ENCODE data around the gene SLC25A22.

The SLC25A22 gene

GRCh38 chr11:819943-820649, 22.0 kb upstream of the SLC25A22 start:
- no peak overlapping the region for H2AFZ ChIP-seq (ENCODE audit: low read depth, low read length)
- H3K9ac ChIP-seq (ENCODE audit: low read length): peak overlapping the region; percentile 86
- no peaks in the 10 kb centered on the region for H3K27me3 ChIP-seq (ENCODE audit: low read depth, low read length)
- H3K4me3 ChIP-seq (ENCODE audit: low read length): peak overlapping the region; percentile 86
- peaks cover 16% of the 10 kb centered on the region for H4K20me1 ChIP-seq (ENCODE audit: insufficient read depth, low read length)
- peaks cover 11% of the 10 kb centered on the region; the same call in 1 of the 2 replicates for H3K79me2 ChIP-seq (ENCODE audit: low read length)
- no peaks in the 10 kb centered on the region for H3K9me3 ChIP-seq (ENCODE audit: insufficient read depth, low read length)
- peak overlapping the region; percentile 99 for H3K4me2 ChIP-seq (ENCODE audit: low read length)
- peak overlapping the region; percentile 52 for H3K27ac ChIP-seq (ENCODE audit: low read length)
- no peak for TF ChIP-seq EZH2phosphoT487 (IDR thresholded peaks at IDR 0.05; ENCODE audit: low read depth)
- no peak for TF ChIP-seq CTCF (IDR thresholded peaks at IDR 0.05; ENCODE audit: low read depth, low read length)
- H3K4me1 ChIP-seq (ENCODE audit: low read length): peaks cover 11% of the 10 kb centered on the region
- peaks cover 8% of the 10 kb centered on the region for H3K36me3 ChIP-seq (replicated peaks; ENCODE audit: low read depth, low read length)

GRCh38 chr11:819129-819931, 21.2 kb upstream of the SLC25A22 start:
- peak overlapping the region; percentile 52 for H3K27ac ChIP-seq (ENCODE audit: low read length)
- H3K4me1 ChIP-seq (ENCODE audit: low read length): peaks cover 11% of the 10 kb centered on the region
- H3K9ac ChIP-seq (ENCODE audit: low read length): peak overlapping the region; percentile 86
- H4K20me1 ChIP-seq (ENCODE audit: insufficient read depth, low read length): peaks cover 16% of the 10 kb centered on the region
- no peak overlapping the region for H2AFZ ChIP-seq (ENCODE audit: low read depth, low read length)
- H3K27me3 ChIP-seq (ENCODE audit: low read depth, low read length): no peaks in the 10 kb centered on the region
- peak overlapping the region; percentile 86 for H3K4me3 ChIP-seq (ENCODE audit: low read length)
- H3K4me2 ChIP-seq (ENCODE audit: low read length): peak overlapping the region; percentile 99
- no peaks in the 10 kb centered on the region for H3K9me3 ChIP-seq (ENCODE audit: insufficient read depth, low read length)
- peaks cover 11% of the 10 kb centered on the region; the same call in 1 of the 2 replicates for H3K79me2 ChIP-seq (ENCODE audit: low read length)
- H3K36me3 ChIP-seq (replicated peaks; ENCODE audit: low read depth, low read length): peaks cover 2% of the 10 kb centered on the region
- no peak for TF ChIP-seq EZH2phosphoT487 (IDR thresholded peaks at IDR 0.05; ENCODE audit: low read depth)
- no peak for TF ChIP-seq CTCF (IDR thresholded peaks at IDR 0.05; ENCODE audit: low read depth, low read length)

- Histone ChIP-seq H3K79me2 (ENCODE audit: low read length) (peaks cover 11% of the 10 kb centered on the region; the same call in 1 of the 2 replicates), H3K4me2 (ENCODE audit: low read length) (peak within 1 kb of the TSS; percentile 99), H3K4me1 (ENCODE audit: low read length) (peaks cover 11% of the 10 kb centered on the region), H4K20me1 (ENCODE audit: insufficient read depth, low read length) (peaks cover 19% of the 10 kb centered on the region), H3K36me3 (replicated peaks; ENCODE audit: low read depth, low read length) (peaks cover 6% of the 10 kb centered on the region), H2AFZ (ENCODE audit: low read depth, low read length) (no peak within 1 kb of the TSS), H3K27me3 (ENCODE audit: low read depth, low read length) (no peaks in the 10 kb centered on the region), H3K27ac (ENCODE audit: low read length) (peak within 1 kb of the TSS; percentile 52), H3K4me3 (ENCODE audit: low read length) (peak within 1 kb of the TSS; percentile 86), H3K9ac (ENCODE audit: low read length) (peak within 1 kb of the TSS; percentile 86), H3K9me3 (ENCODE audit: insufficient read depth, low read length) (no peaks in the 10 kb centered on the region)
- no peak for TF ChIP-seq EZH2phosphoT487 (IDR thresholded peaks at IDR 0.05; ENCODE audit: low read depth)
These were observed 20.5 kb upstream of the SLC25A22 start, which contains the start of gene PNPLA2 for GRCh38 chr11:818396-819128. Gene PNPLA2, plus strand, starts transcription at chr11:818914. Its CDS starts 805 bp downstream, at chr11:819719.

- peaks cover 30% of the 10 kb centered on the region for H4K20me1 ChIP-seq (ENCODE audit: insufficient read depth, low read length)
- H3K27me3 ChIP-seq (ENCODE audit: low read depth, low read length): no peaks in the 10 kb centered on the region
- no peak overlapping the region for H2AFZ ChIP-seq (ENCODE audit: low read depth, low read length)
- no peak overlapping the region for H3K4me3 ChIP-seq (ENCODE audit: low read length)
- H3K4me2 ChIP-seq (ENCODE audit: low read length): no peak overlapping the region
- no peak overlapping the region for H3K27ac ChIP-seq (ENCODE audit: low read length)
- no peaks in the 10 kb centered on the region for H3K9me3 ChIP-seq (ENCODE audit: insufficient read depth, low read length)
- H3K9ac ChIP-seq (ENCODE audit: low read length): no peak overlapping the region
- H3K36me3 ChIP-seq (replicated peaks; ENCODE audit: low read depth, low read length): peaks cover 27% of the 10 kb centered on the region
- peaks cover 18% of the 10 kb centered on the region for H3K4me1 ChIP-seq (ENCODE audit: low read length)
- peaks cover 28% of the 10 kb centered on the region for H3K79me2 ChIP-seq (ENCODE audit: low read length)
- TF ChIP-seq EZH2phosphoT487 (IDR thresholded peaks at IDR 0.05; ENCODE audit: low read depth) (no peak), CTCF (IDR thresholded peaks at IDR 0.05; ENCODE audit: low read depth, low read length) (no peak)
These were observed 18.3 kb upstream of the SLC25A22 start for GRCh38 chr11:816433-816779.

Measured in OCI-LY3 (cell line).